Measurements from ENCODE around the gene ATP6V1G2. TPM values are rescaled to one million over a fixed set of nuclear protein-coding genes. Genes with fewer than 3 reads are reported as not detected.

The ATP6V1G2 gene
- total and polyA plus RNA-seq, 2 of the 4 experiments (the other 2 are of a cell fraction): 1.4 to 6.5 TPM

DNA sequence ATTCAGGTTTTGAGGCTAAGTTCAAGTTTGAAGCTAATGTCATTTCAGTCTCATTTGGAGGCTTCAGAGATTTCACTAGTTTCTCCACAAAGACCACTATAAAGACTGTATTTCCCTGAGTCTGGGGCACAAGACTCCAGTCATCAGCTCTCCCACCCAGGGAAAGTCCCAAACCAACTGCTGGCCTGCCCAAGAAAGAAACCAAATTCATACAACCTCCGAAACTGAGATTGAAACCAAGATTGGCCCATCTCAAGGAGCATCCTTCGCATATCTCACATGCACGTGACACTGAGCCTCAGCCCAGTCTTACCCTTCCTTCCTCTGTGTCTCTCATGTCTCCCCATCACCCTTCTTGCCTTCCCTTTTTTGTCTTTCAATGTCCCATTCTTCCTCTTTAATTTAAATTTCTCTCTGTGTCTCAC is 22.1 kb upstream of the ATP6V1G2 start:
- Histone ChIP-seq H4K20me1 (ENCODE audit: insufficient read depth, low read length) (no peaks in the 10 kb centered on the region), H3K79me1 (ENCODE audit: low read depth in 1 of 2, low read length in 2 of 2) (no peaks in the 10 kb centered on the region), H4K8ac (ENCODE audit: low read depth in 2 of 2, low read length in 2 of 2) (no peak overlapping the region), H3K4me2 (ENCODE audit: low read depth, low read length) (no peak overlapping the region), H3K14ac (replicated peaks; ENCODE audit: low read depth, low read length) (no peak overlapping the region), H3K27me3 (ENCODE audit: control insufficient read depth, insufficient read depth, low read length) (peaks cover 26% of the 10 kb centered on the region), H3K56ac (ENCODE audit: extremely low read depth, insufficient read depth, low read length) (no peak overlapping the region), H2AK9ac (replicated peaks; ENCODE audit: low read depth, low read length, poor library complexity) (no peak overlapping the region), H3K36me3 (ENCODE audit: control insufficient read depth, insufficient read depth, low read length) (no peaks in the 10 kb centered on the region), H4K91ac (ENCODE audit: insufficient read depth, low read depth, low read length) (no peak overlapping the region), H2AK5ac (ENCODE audit: low read depth, low read length) (no peak overlapping the region), H3K4ac (ENCODE audit: low read depth, low read length) (no peak overlapping the region), H2BK5ac (ENCODE audit: low read depth, low read length, poor library complexity, severe bottlenecking) (no peak overlapping the region), H2BK20ac (ENCODE audit: low read depth, low read length) (no peak overlapping the region), H3K9me3 (ENCODE audit: control insufficient read depth, insufficient read depth, low read length) (no peaks in the 10 kb centered on the region), H4K5ac (ENCODE audit: low read depth, low read length) (no peak overlapping the region), H3K4me3 (ENCODE audit: insufficient read depth, low read depth, low read length) (no peak overlapping the region), H3K18ac (ENCODE audit: low read depth, low read length) (no peak overlapping the region), H2BK15ac (ENCODE audit: low read depth, low read length) (no peak overlapping the region), H3K27ac (ENCODE audit: insufficient read depth, low read length) (no peak overlapping the region), H3K9me1 (ENCODE audit: insufficient read depth, low read length) (no peaks in the 10 kb centered on the region), H2BK120ac (ENCODE audit: low read depth, low read length) (no peak overlapping the region), H2AFZ (replicated peaks; ENCODE audit: low read length, poor library complexity) (peak overlapping the region; percentile 33), H3K4me1 (ENCODE audit: control insufficient read depth, insufficient read depth, low read length) (no peaks in the 10 kb centered on the region; the same call in 1 of the 2 replicates), H3K23ac (ENCODE audit: low read depth, low read length) (no peak overlapping the region), H3K9ac (ENCODE audit: low read depth, low read length) (no peak overlapping the region)
- in situ Hi-C loops (cut with MboI; ENCODE audit: low sequenced_read_pairs) (no loop called here), intact Hi-C loops (cut with micrococcal nuclease) (no loop called here), dilution Hi-C loops (cut with HindIII; ENCODE audit: low sequenced_read_pairs, unreplicated experiment) (no loop called here)
- DNase-seq (no peak), ATAC-seq (ENCODE audit: low read depth) (no peak)
- TF ChIP-seq MAFK (IDR thresholded peaks at IDR 0.05; ENCODE audit: low read depth, low read length): no peak
- no peak for TF ChIP-seq SMC3 (IDR thresholded peaks at IDR 0.05; ENCODE audit: low read depth, low read length)
- no peak for TF ChIP-seq BHLHE40 (IDR thresholded peaks at IDR 0.05; ENCODE audit: low read depth, low read length)
- TF ChIP-seq RFX5 (IDR thresholded peaks at IDR 0.05; ENCODE audit: low read depth, low read length): no peak
- no peak for TF ChIP-seq NFE2L2 (IDR thresholded peaks at IDR 0.05; ENCODE audit: low read depth, low read length)
- no peak for TF ChIP-seq RCOR1 (IDR thresholded peaks at IDR 0.05; ENCODE audit: insufficient replicate concordance, low read length)
- TF ChIP-seq MXI1 (IDR thresholded peaks at IDR 0.05; ENCODE audit: borderline replicate concordance, low read depth, low read length): no peak
- TF ChIP-seq FOS (IDR thresholded peaks at IDR 0.05; ENCODE audit: low read depth, low read length): no peak
- TF ChIP-seq POLR2A (IDR thresholded peaks at IDR 0.05; ENCODE audit: low read depth, low read length): no peak
- TF ChIP-seq CHD1 (IDR thresholded peaks at IDR 0.05; ENCODE audit: low read depth, low read length): no peak
- TF ChIP-seq CEBPB (IDR thresholded peaks at IDR 0.05; ENCODE audit: low read depth, low read length): no peak
- TF ChIP-seq, protein P1, sequence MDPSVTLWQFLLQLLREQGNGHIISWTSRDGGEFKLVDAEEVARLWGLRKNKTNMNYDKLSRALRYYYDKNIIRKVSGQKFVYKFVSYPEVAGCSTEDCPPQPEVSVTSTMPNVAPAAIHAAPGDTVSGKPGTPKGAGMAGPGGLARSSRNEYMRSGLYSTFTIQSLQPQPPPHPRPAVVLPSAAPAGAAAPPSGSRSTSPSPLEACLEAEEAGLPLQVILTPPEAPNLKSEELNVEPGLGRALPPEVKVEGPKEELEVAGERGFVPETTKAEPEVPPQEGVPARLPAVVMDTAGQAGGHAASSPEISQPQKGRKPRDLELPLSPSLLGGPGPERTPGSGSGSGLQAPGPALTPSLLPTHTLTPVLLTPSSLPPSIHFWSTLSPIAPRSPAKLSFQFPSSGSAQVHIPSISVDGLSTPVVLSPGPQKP (IDR thresholded peaks at IDR 0.05; ENCODE audit: borderline replicate concordance, low read depth, low read length): no peak
- TF ChIP-seq MAZ (IDR thresholded peaks at IDR 0.05; ENCODE audit: borderline replicate concordance, low read depth, low read length): no peak
- TF ChIP-seq, protein P2, sequence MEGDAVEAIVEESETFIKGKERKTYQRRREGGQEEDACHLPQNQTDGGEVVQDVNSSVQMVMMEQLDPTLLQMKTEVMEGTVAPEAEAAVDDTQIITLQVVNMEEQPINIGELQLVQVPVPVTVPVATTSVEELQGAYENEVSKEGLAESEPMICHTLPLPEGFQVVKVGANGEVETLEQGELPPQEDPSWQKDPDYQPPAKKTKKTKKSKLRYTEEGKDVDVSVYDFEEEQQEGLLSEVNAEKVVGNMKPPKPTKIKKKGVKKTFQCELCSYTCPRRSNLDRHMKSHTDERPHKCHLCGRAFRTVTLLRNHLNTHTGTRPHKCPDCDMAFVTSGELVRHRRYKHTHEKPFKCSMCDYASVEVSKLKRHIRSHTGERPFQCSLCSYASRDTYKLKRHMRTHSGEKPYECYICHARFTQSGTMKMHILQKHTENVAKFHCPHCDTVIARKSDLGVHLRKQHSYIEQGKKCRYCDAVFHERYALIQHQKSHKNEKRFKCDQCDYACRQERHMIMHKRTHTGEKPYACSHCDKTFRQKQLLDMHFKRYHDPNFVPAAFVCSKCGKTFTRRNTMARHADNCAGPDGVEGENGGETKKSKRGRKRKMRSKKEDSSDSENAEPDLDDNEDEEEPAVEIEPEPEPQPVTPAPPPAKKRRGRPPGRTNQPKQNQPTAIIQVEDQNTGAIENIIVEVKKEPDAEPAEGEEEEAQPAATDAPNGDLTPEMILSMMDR (conservative IDR thresholded peaks at IDR 0.05; ENCODE audit: low read depth, low read length): no peak
- TF ChIP-seq, protein P3, sequence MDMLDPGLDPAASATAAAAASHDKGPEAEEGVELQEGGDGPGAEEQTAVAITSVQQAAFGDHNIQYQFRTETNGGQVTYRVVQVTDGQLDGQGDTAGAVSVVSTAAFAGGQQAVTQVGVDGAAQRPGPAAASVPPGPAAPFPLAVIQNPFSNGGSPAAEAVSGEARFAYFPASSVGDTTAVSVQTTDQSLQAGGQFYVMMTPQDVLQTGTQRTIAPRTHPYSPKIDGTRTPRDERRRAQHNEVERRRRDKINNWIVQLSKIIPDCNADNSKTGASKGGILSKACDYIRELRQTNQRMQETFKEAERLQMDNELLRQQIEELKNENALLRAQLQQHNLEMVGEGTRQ (IDR thresholded peaks at IDR 0.05; ENCODE audit: low read depth, low read length): no peak
- TF ChIP-seq RAD21 (IDR thresholded peaks at IDR 0.05; ENCODE audit: low read length): no peak
- no TSS peak for BruUV-seq (replicated peaks)
- POLR2A ChIA-PET (ENCODE audit: unreplicated experiment): no interaction called here
- CTCF ChIA-PET: interaction anchor here (1.0 to 1.2 kb wide), 2 partner anchors 30 kb away, joined by 3 to 4 read pairs; no protein-coding TSS in a partner anchor
- 71% methylated on average over 3 of the region's 3 CpGs; no CpG with 5 or more reads in 1 of the 2 experiments for WGBS, 2 experiments (ENCODE audit: extremely low coverage in 2 of 2, insufficient read length in 1 of 2)
